HG03457 (cell line): ENCODE results near the gene LGALS3.

Source experiments
- ATAC-seq: cut with Tn5 transposase; IDR thresholded peaks from one replicate; pipeline ENCODE4 v1.9.1; 2021; ENCODE audit warnings: moderate number of reproducible peaks; ENCODE audit not compliant: unreplicated experiment

The LGALS3 gene

DNA sequence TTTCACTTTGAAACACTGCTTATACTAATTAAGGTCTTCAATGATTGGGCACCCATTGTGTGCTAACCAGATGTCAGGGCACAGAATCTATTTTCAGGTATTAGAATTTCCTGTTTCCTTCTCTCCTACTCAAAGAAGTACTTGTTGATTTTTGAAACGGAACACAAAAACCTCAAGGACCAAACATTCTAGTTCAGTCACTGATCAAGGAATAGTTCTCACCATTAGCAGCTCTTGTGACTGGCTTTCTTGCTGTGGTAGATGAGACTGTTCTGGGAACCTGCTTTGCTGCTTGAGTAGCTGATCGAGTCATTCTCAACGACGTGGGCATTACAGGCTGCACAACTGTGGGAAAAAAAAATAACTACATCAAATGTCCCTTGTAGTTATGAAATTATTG lies 51.4 kb downstream of the LGALS3 start:
- ATAC-seq: peak; percentile 67

DNA sequence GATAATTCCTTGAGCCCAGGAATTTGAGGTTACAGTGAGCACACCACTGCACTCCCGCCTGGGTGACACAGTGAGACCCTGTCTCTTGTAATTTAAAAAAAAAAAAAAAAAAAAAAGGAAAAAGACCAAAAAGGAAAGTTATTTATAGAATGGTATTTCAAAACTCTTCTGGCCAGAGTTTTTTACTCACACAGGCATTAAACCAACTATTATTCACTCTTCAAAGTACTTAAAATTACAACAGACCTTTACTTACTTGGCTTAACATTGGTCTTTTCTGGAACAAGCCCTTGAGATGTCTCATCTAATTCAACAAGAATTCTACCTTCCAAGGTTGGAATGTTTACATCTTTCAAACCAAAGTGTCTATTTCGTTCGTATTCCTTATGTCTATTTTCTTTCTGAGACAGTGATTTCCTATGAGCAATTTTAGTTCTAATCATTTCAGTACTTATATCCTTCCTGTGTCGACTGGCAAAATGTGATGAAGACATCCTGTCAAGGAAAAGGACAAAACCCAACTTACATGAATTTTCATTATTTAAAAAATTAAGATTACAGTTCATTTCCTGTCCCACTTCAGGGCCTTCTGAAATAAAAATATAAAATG lies 59.7 kb downstream of the LGALS3 start:
- ATAC-seq: no peak

DNA sequence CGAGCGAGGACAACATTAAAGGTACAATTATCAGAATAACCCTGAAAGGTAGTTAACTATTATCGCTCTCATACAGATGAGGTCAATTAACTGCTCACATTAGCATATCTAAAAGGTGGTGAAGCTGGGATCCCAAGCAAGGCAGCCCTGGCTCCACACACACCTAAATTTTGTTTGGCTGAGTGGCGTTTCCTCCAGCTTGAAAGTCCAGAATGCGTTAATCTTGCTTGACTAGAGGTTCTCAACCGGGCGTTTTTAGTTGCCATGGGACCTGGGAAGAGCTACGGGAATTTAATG lies 61.8 kb downstream of the LGALS3 start:
- no peak for ATAC-seq

DNA sequence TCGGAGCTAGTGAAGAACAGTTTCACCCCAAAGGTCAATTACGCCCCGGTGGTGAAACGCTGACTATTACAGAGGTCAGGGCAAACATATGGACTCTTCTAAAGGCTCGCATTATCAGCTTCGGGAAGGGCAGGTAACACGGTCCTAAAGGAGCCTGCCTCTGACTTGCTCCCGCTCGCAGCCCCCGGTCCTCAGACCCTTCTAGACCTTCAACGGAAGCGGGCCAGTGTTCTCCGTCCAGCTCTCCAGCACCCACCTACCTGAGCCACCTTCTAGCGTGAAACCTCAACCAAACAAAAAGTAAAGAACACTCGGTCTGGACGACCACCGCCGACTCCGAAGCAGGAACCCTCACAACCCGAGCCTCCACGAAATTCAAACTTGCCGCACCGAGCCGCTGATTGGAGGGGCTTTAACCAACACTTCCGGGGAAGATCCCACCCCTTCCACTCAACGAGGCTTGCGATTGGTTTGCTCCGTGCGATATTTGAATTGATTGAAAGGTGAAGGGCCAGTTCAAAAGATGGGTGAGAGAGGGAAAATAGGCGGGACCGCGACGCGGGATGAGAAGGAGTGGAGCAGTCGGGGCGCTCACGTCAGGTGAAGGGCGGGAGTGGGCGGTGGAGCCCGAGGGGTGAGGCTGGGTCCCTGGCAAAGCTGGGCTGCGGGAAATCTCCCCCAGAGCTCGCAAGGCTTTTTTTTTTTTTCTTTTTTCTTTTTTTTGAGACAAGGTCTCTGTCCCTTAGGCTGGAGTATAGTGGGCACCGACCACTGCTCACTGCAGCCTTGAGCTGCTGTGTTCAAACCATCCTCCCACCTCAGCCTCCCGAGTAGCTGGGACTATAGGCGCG lies 62.4 kb downstream of the LGALS3 start, which contains the start of gene DLGAP5:
DLGAP5 (minus strand) TSS at position 383 of the 851 bp plus-strand sequence. CDS start 2,406 bp downstream, outside the sequence.
- ATAC-seq: peak; percentile 84

- no peak for ATAC-seq
Measured at GRCh38 chr14:55192054-55192621, 63.1 kb downstream of the LGALS3 start.

- no peak for ATAC-seq
Measured at GRCh38 chr14:55194656-55195355, 65.8 kb downstream of the LGALS3 start.
